Cardiac muscle cell (in vitro differentiated cells and primary cell): ENCODE results near the gene C5. TPM values are rescaled to one million over a fixed set of nuclear protein-coding genes. Genes with fewer than 3 reads are reported as not detected.

Source experiments
- DNase-seq, 2 donors: peaks; one replicate each; pipeline versions ENCODE4 v3.0.0 to v3.0.0-alpha.2; 2010 to 2017; ENCODE audit warnings: low read depth in 1 of 2, low spot score in 1 of 2
- H3K27ac ChIP-seq: fragments of 200-600 bp; sonication (generic); 2 replicates; pipeline ENCODE4 v1.5.1; 2016
- H3K27me3 ChIP-seq: fragments of 200-600 bp; sonication (generic); 2 replicates; pipeline ENCODE4 v1.6.0; 2016; ENCODE audit warnings: control low read depth
- H3K36me3 ChIP-seq: fragments of 200-600 bp; sonication (generic); 2 replicates; pipeline ENCODE4 v1.5.1; 2016; ENCODE audit warnings: control low read depth
- H3K4me1 ChIP-seq: fragments of 200-600 bp; sonication (generic); 2 replicates; pipeline ENCODE4 v1.8.1; 2017; ENCODE audit warnings: low read depth, mild to moderate bottlenecking, mixed run types
- H3K4me3 ChIP-seq: fragments of 200-600 bp; sonication (generic); 2 replicates; pipeline ENCODE4 v1.5.1; 2016; ENCODE audit warnings: mild to moderate bottlenecking
- H3K9me3 ChIP-seq: fragments of 200-600 bp; sonication (generic); 2 replicates; pipeline ENCODE4 v1.5.1; 2017; ENCODE audit warnings: low read depth, mild to moderate bottlenecking, control low read depth
- CTCF ChIP-seq: IDR thresholded peaks from 2 replicates; pipeline ENCODE4 v1.5.1; 2012; ENCODE audit warnings: low read depth, mild to moderate bottlenecking, low read length
- polyA plus RNA-seq: library from polyadenylated mRNA; unstranded; fragments of >200 nt; fragmentation: Nextera tagmentation; extraction: Ambion mirVana; gene quantifications from 2 replicates; pipeline ENCODE4 v1.2.1, GENCODE V29; 2016
- total RNA-seq: library from RNA; depleted of rRNA; stranded (reverse); fragments of >200 nt; gene quantifications from 2 replicates; pipeline ENCODE4 v1.2.3, GENCODE V29; 2016

C5 gene
- total and polyA plus RNA-seq, 2 experiments from 2014 or later = 0.55 to 1.3 TPM

- Histone ChIP-seq H3K36me3 (no peaks in the 10 kb centered on the region), H3K27me3 (no peaks in the 10 kb centered on the region), H3K4me1 (peaks cover 9% of the 10 kb centered on the region), H3K27ac (no peak overlapping the region), H3K9me3 (no peaks in the 10 kb centered on the region), H3K4me3 (no peak overlapping the region)
- DNase-seq = peak in 1 of 2 donors; percentile 58
- no peak for TF ChIP-seq CTCF
Measured at GRCh38 chr9:120941046-120941770, 108.9 kb downstream of the C5 start.

- Histone ChIP-seq H3K36me3 (no peaks in the 10 kb centered on the region), H3K9me3 (no peaks in the 10 kb centered on the region), H3K4me3 (no peak overlapping the region), H3K27ac (no peak overlapping the region), H3K27me3 (no peaks in the 10 kb centered on the region), H3K4me1 (peaks cover 14% of the 10 kb centered on the region)
- DNase-seq = no peak
- TF ChIP-seq CTCF = no peak
Measured at GRCh38 chr9:120940573-120940972, 109.5 kb downstream of the C5 start.

DNA sequence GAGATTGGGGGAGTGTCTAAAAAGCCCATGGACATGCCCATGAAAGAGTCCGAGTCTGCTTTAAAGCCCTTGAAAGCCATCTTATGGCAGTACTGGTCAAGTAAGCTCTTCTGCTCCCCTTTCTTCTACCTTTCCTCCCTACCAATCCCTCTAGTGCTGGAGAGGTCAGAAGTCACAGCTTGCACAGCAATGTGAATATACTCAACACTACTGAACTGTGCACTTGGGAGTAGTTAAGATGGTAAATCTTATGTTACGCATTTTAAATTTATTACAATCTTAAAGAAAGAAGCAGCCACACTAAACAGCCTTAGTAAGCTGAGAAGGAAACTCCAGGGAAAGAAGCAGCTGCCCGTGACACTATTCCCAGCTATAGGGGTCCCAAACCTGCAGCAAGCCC, 111.2 kb downstream of the C5 start:
- no peak overlapping the region for H3K27ac ChIP-seq
- H3K27me3 ChIP-seq = no peaks in the 10 kb centered on the region
- H3K9me3 ChIP-seq = no peaks in the 10 kb centered on the region
- DNase-seq = no peak
- H3K4me3 ChIP-seq = no peak overlapping the region
- no peaks in the 10 kb centered on the region for H3K36me3 ChIP-seq
- peaks cover 22% of the 10 kb centered on the region for H3K4me1 ChIP-seq
- TF ChIP-seq CTCF = no peak

GRCh38 chr9:120937596-120937995, 112.5 kb downstream of the C5 start:
- Histone ChIP-seq H3K36me3 (no peaks in the 10 kb centered on the region), H3K4me3 (no peak overlapping the region), H3K9me3 (no peaks in the 10 kb centered on the region), H3K27ac (peak overlapping the region; percentile 44), H3K27me3 (no peaks in the 10 kb centered on the region), H3K4me1 (peaks cover 22% of the 10 kb centered on the region)
- TF ChIP-seq CTCF = no peak
- DNase-seq = peak in 1 of 2 donors; percentile 72

GRCh38 chr9:120937127-120937526, 112.9 kb downstream of the C5 start:
- Histone ChIP-seq H3K27ac (peak overlapping the region; percentile 44), H3K4me3 (no peak overlapping the region), H3K27me3 (no peaks in the 10 kb centered on the region), H3K36me3 (no peaks in the 10 kb centered on the region), H3K9me3 (no peaks in the 10 kb centered on the region), H3K4me1 (peaks cover 22% of the 10 kb centered on the region)
- TF ChIP-seq CTCF = no peak
- peak in 1 of 2 donors; percentile 54 for DNase-seq

DNA sequence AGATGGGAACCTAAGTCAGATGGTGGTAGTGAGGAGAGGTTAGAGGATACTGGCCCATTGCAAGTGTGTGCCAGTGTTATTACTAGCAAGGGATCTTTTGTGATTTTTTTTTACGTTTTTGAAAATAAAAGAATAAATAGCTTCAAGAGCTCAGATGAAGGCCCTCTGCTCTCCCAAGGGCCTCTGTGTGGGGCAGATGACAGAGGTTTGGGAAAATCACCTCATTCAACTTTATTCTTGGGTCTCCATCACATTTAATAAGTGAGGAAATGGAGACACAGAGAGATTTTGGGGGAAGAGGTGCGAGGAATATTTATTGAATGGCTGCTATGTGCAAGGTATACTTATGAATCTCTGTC, 113.3 kb downstream of the C5 start:
- Histone ChIP-seq H3K9me3 (no peaks in the 10 kb centered on the region), H3K4me3 (no peak overlapping the region), H3K27ac (no peak overlapping the region), H3K4me1 (peaks cover 22% of the 10 kb centered on the region), H3K36me3 (no peaks in the 10 kb centered on the region), H3K27me3 (no peaks in the 10 kb centered on the region)
- no peak for TF ChIP-seq CTCF
- no peak for DNase-seq
